Activated naive CD8-positive, alpha-beta T cell (primary cell): ENCODE data around the gene DLL3.

ENCODE experiments used
- H3K27ac Mint-ChIP-seq: one replicate; pipeline ENCODE4 v1.8.0; 2021; ENCODE audit warnings: mixed read lengths
- H3K27me3 Mint-ChIP-seq: one replicate; pipeline ENCODE4 v1.8.0; 2021; ENCODE audit warnings: mixed read lengths
- H3K36me3 Mint-ChIP-seq: one replicate; pipeline ENCODE4 v1.8.0; 2021; ENCODE audit warnings: mixed read lengths
- H3K4me1 Mint-ChIP-seq: one replicate; pipeline ENCODE4 v1.8.0; 2021; ENCODE audit warnings: low read depth, mixed read lengths
- H3K4me3 Mint-ChIP-seq: one replicate; pipeline ENCODE4 v1.8.0; 2021; ENCODE audit warnings: mild to moderate bottlenecking, mixed read lengths
- H3K9me3 Mint-ChIP-seq: one replicate; pipeline ENCODE4 v1.8.0; 2021; ENCODE audit warnings: low read depth, mixed read lengths

DLL3 gene

GRCh38 chr19:39518975-39519374 lies 20.2 kb downstream of the DLL3 start:
- no peaks in the 10 kb centered on the region for H3K36me3 Mint-ChIP-seq
- H3K27me3 Mint-ChIP-seq, result peaks cover 14% of the 10 kb centered on the region
- no peak overlapping the region for H3K4me3 Mint-ChIP-seq
- H3K9me3 Mint-ChIP-seq, result no peaks in the 10 kb centered on the region
- no peak overlapping the region for H3K27ac Mint-ChIP-seq
- peaks cover 9% of the 10 kb centered on the region for H3K4me1 Mint-ChIP-seq

- H3K4me3 Mint-ChIP-seq, result no peak overlapping the region
- H3K27me3 Mint-ChIP-seq, result peaks cover 10% of the 10 kb centered on the region
- no peaks in the 10 kb centered on the region for H3K36me3 Mint-ChIP-seq
- no peaks in the 10 kb centered on the region for H3K9me3 Mint-ChIP-seq
- peaks cover 5% of the 10 kb centered on the region for H3K4me1 Mint-ChIP-seq
- no peak overlapping the region for H3K27ac Mint-ChIP-seq
Observed at GRCh38 chr19:39520541-39521484, 22.1 kb downstream of the DLL3 start.

GRCh38 chr19:39524495-39524894 lies 25.7 kb downstream of the DLL3 start:
- no peaks in the 10 kb centered on the region for H3K27me3 Mint-ChIP-seq
- no peak overlapping the region for H3K4me3 Mint-ChIP-seq
- no peaks in the 10 kb centered on the region for H3K36me3 Mint-ChIP-seq
- H3K9me3 Mint-ChIP-seq, result no peaks in the 10 kb centered on the region
- peaks cover 5% of the 10 kb centered on the region for H3K4me1 Mint-ChIP-seq
- H3K27ac Mint-ChIP-seq, result no peak overlapping the region

- H3K9me3 Mint-ChIP-seq, result no peaks in the 10 kb centered on the region
- H3K27me3 Mint-ChIP-seq, result no peaks in the 10 kb centered on the region
- peaks cover 5% of the 10 kb centered on the region for H3K4me1 Mint-ChIP-seq
- H3K36me3 Mint-ChIP-seq, result no peaks in the 10 kb centered on the region
- no peak overlapping the region for H3K4me3 Mint-ChIP-seq
- H3K27ac Mint-ChIP-seq, result no peak overlapping the region
Observed at GRCh38 chr19:39525205-39525604, 26.5 kb downstream of the DLL3 start.

- H3K36me3 Mint-ChIP-seq, result no peaks in the 10 kb centered on the region
- no peaks in the 10 kb centered on the region for H3K27me3 Mint-ChIP-seq
- peak overlapping the region; percentile 55 for H3K27ac Mint-ChIP-seq
- H3K9me3 Mint-ChIP-seq, result no peaks in the 10 kb centered on the region
- H3K4me1 Mint-ChIP-seq, result peaks cover 23% of the 10 kb centered on the region
- H3K4me3 Mint-ChIP-seq, result peak overlapping the region; percentile 91
Observed at GRCh38 chr19:39531834-39532232, 33.1 kb downstream of the DLL3 start.

GRCh38 chr19:39532233-39533002 lies 33.7 kb downstream of the DLL3 start, which contains the start of gene EID2B:
EID2B (minus strand) TSS chr19:39532852; CDS start chr19:39532802, 50 bp downstream.
- Mint-ChIP-seq H3K27ac (peak within 1 kb of the TSS; percentile 55), H3K27me3 (no peaks in the 10 kb centered on the region), H3K4me1 (peaks cover 29% of the 10 kb centered on the region), H3K4me3 (peak within 1 kb of the TSS; percentile 91), H3K9me3 (no peaks in the 10 kb centered on the region), H3K36me3 (no peaks in the 10 kb centered on the region)

- H3K27me3 Mint-ChIP-seq, result no peaks in the 10 kb centered on the region
- H3K27ac Mint-ChIP-seq, result no peak overlapping the region
- no peaks in the 10 kb centered on the region for H3K9me3 Mint-ChIP-seq
- no peaks in the 10 kb centered on the region for H3K36me3 Mint-ChIP-seq
- H3K4me1 Mint-ChIP-seq, result peaks cover 35% of the 10 kb centered on the region
- H3K4me3 Mint-ChIP-seq, result peak overlapping the region; percentile 91
Observed at GRCh38 chr19:39533003-39533512, 34.3 kb downstream of the DLL3 start.

GRCh38 chr19:39533791-39534190 lies 35.0 kb downstream of the DLL3 start:
- Mint-ChIP-seq H3K9me3 (no peaks in the 10 kb centered on the region), H3K36me3 (peaks cover 4% of the 10 kb centered on the region), H3K4me1 (peaks cover 36% of the 10 kb centered on the region), H3K4me3 (no peak overlapping the region), H3K27ac (no peak overlapping the region), H3K27me3 (no peaks in the 10 kb centered on the region)

GRCh38 chr19:39539165-39539517 lies 40.4 kb downstream of the DLL3 start:
- H3K9me3 Mint-ChIP-seq, result no peaks in the 10 kb centered on the region
- peak overlapping the region; percentile 97 for H3K4me3 Mint-ChIP-seq
- peaks cover 4% of the 10 kb centered on the region for H3K36me3 Mint-ChIP-seq
- H3K4me1 Mint-ChIP-seq, result peaks cover 61% of the 10 kb centered on the region
- peak overlapping the region; percentile 96 for H3K27ac Mint-ChIP-seq
- no peaks in the 10 kb centered on the region for H3K27me3 Mint-ChIP-seq

GRCh38 chr19:39539518-39540332 lies 41.0 kb downstream of the DLL3 start, which contains the start of gene EID2:
EID2 (minus strand) TSS chr19:39540161; CDS start chr19:39540079, 82 bp downstream.
- Mint-ChIP-seq H3K27ac (peak within 1 kb of the TSS; percentile 96), H3K4me3 (peak within 1 kb of the TSS; percentile 97), H3K4me1 (peaks cover 67% of the 10 kb centered on the region), H3K36me3 (peaks cover 4% of the 10 kb centered on the region), H3K27me3 (no peaks in the 10 kb centered on the region), H3K9me3 (no peaks in the 10 kb centered on the region)

- no peaks in the 10 kb centered on the region for H3K27me3 Mint-ChIP-seq
- peak overlapping the region; percentile 96 for H3K27ac Mint-ChIP-seq
- H3K36me3 Mint-ChIP-seq, result peaks cover 4% of the 10 kb centered on the region
- peak overlapping the region; percentile 96 for H3K4me3 Mint-ChIP-seq
- peaks cover 72% of the 10 kb centered on the region for H3K4me1 Mint-ChIP-seq
- H3K9me3 Mint-ChIP-seq, result no peaks in the 10 kb centered on the region
Observed at GRCh38 chr19:39540333-39540673, 41.6 kb downstream of the DLL3 start.

GRCh38 chr19:39542206-39542605 lies 43.5 kb downstream of the DLL3 start:
- Mint-ChIP-seq H3K27me3 (no peaks in the 10 kb centered on the region), H3K4me1 (peaks cover 78% of the 10 kb centered on the region), H3K36me3 (peaks cover 4% of the 10 kb centered on the region), H3K9me3 (no peaks in the 10 kb centered on the region), H3K27ac (no peak overlapping the region), H3K4me3 (no peak overlapping the region)

- peaks cover 68% of the 10 kb centered on the region for H3K4me1 Mint-ChIP-seq
- peak overlapping the region; percentile 12 for H3K27ac Mint-ChIP-seq
- no peaks in the 10 kb centered on the region for H3K27me3 Mint-ChIP-seq
- H3K4me3 Mint-ChIP-seq, result no peak overlapping the region
- H3K9me3 Mint-ChIP-seq, result no peaks in the 10 kb centered on the region
- no peaks in the 10 kb centered on the region for H3K36me3 Mint-ChIP-seq
Observed at GRCh38 chr19:39543477-39543857, 44.7 kb downstream of the DLL3 start.

GRCh38 chr19:39544226-39544903 lies 45.6 kb downstream of the DLL3 start:
- Mint-ChIP-seq H3K9me3 (no peaks in the 10 kb centered on the region), H3K4me1 (peaks cover 60% of the 10 kb centered on the region), H3K4me3 (peak overlapping the region; percentile 59), H3K27me3 (no peaks in the 10 kb centered on the region), H3K36me3 (no peaks in the 10 kb centered on the region), H3K27ac (peak overlapping the region; percentile 85)
